Common myeloid progenitor, CD34-positive (primary cell): ENCODE data around the gene RPUSD4.

ENCODE experiments used
- CTCF ChIA-PET: fragments of 350-600 bp; sonication (Branson Sonifier 250); formaldehyde crosslinking; loops from one replicate; lab custom pipeline; 2021; ENCODE audit warnings: antibody characterized with exemption; lab: Charles Lee
- POLR2A ChIA-PET: fragments of 350-600 bp; sonication (Branson Sonifier 250); formaldehyde crosslinking; loops from one replicate; lab custom pipeline; 2021; ENCODE audit warnings: antibody characterized with exemption; lab: Charles Lee
- DNase-seq, 3 donors: peaks; one replicate each; pipeline versions ENCODE4 v3.0.0 to v3.0.0-alpha.2; 2013
- H3K27ac ChIP-seq, 2 experiments: 1 replicate in 1 of 2; 2 replicates in 1 of 2; pipeline ENCODE4 v1.7.0; 2013; ENCODE audit warnings: inconsistent platforms in 2 of 2, low read length in 2 of 2, mild to moderate bottlenecking in 2 of 2, low read depth in 1 of 2, moderate library complexity in 1 of 2; ENCODE audit not compliant: severe bottlenecking in 2 of 2, insufficient read depth in 1 of 2, poor library complexity in 1 of 2
- H3K27me3 ChIP-seq, 5 experiments: replicated peaks in 2 of 5; 1 replicate in 3 of 5; 2 replicates in 2 of 5; pipeline versions ENCODE4 v1.6.1 to v1.7.0; 2013; ENCODE audit warnings: low read length in 4 of 5, mild to moderate bottlenecking in 2 of 5, moderate library complexity in 2 of 5, inconsistent platforms in 1 of 5; ENCODE audit not compliant: insufficient read depth in 5 of 5, control insufficient read depth in 4 of 5
- H3K36me3 ChIP-seq, 4 experiments: 1 replicate in 2 of 4; 2 replicates in 2 of 4; pipeline versions ENCODE4 v1.6.1 to v1.7.0; 2013; ENCODE audit warnings: low read length in 3 of 4, control low read depth in 1 of 4, mild to moderate bottlenecking in 1 of 4; ENCODE audit not compliant: control insufficient read depth in 4 of 4, insufficient read depth in 4 of 4
- H3K4me1 ChIP-seq, 4 experiments: 1 replicate in 3 of 4; 2 replicates in 1 of 4; pipeline versions ENCODE4 v1.6.1 to v1.7.1; 2013; ENCODE audit warnings: low read length in 3 of 4, mild to moderate bottlenecking in 3 of 4, control low read depth in 1 of 4, inconsistent platforms in 1 of 4, moderate library complexity in 1 of 4; ENCODE audit not compliant: control insufficient read depth in 4 of 4, insufficient read depth in 4 of 4; ENCODE audit errors: control extremely low read depth in 1 of 4
- H3K4me3 ChIP-seq, 7 experiments: 1 replicate in 4 of 7; 2 replicates in 3 of 7; pipeline versions ENCODE4 v1.5.1 to v1.7.0; 2013; ENCODE audit warnings: mild to moderate bottlenecking in 7 of 7, low read length in 6 of 7, moderate library complexity in 6 of 7, inconsistent platforms in 2 of 7, low read depth in 2 of 7, control low read depth in 1 of 7; ENCODE audit not compliant: insufficient read depth in 4 of 7, control insufficient read depth in 1 of 7; ENCODE audit errors: extremely low read depth in 1 of 7
- H3K9me3 ChIP-seq, 5 experiments: 1 replicate in 4 of 5; 2 replicates in 1 of 5; pipeline versions ENCODE4 v1.6.1 to v1.7.1; 2013; ENCODE audit warnings: low read length in 4 of 5, mild to moderate bottlenecking in 2 of 5, inconsistent platforms in 1 of 5, low read depth in 1 of 5, moderate library complexity in 1 of 5; ENCODE audit not compliant: control insufficient read depth in 4 of 5, insufficient read depth in 2 of 5; ENCODE audit errors: control extremely low read depth in 1 of 5
- WGBS: methylation state at CpG from one replicate; pipeline ENCODE4 v1.1.5; 2013; ENCODE audit not compliant: insufficient coverage; 5-methylcytosine and 5-hydroxymethylcytosine counted together

The RPUSD4 gene

GRCh38 chr11:126198648-126199047 lies 12.8 kb downstream of the RPUSD4 start:
- peaks cover 20 to 84% (median 61%) of the 10 kb centered on the region in 4 experiments for H3K36me3 ChIP-seq
- WGBS, result 98% methylated on average over 4 of the region's 5 CpGs

DNA sequence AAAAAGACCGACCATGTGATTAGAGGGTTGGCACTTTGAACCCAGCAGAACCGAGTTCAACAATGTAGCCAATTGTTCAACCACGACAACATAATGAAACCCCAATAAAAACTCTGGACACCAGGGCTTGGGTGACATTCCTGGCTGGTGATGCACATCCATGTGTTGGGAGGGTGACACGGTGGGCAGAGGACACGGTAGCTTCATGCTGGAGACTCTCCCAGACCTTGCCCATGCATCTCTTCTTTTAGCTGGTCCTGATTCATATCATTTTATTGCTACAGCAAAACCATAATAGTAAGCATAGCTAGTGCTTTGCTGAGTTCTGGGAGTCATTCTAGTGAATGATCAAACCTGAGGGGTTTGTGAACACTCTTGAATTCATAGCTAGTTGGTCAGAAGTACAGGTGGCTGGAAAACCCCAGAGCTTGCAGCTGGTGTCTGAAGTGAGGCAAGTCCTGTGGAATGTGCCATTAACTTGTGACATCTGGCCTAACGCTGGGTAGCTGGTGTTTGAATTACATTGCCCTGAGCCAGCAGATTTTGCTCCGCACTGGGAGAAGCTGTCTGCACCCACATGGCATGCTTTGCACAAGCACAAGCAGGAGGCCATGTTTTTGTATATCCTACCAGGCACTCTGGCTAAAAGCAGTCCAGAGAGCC lies 14.0 kb downstream of the RPUSD4 start:
- 97% methylated on average over 4 of the region's 7 CpGs for WGBS
- Histone ChIP-seq H3K4me3 (no peak overlapping the region), H3K27ac (no peak overlapping the region), H3K27me3 (no peaks in the 10 kb centered on the region), H3K9me3 (peaks cover 0 to 28% (median 16%) of the 10 kb centered on the region in 5 experiments), H3K4me1 (no peaks in the 10 kb centered on the region), H3K36me3 (peaks cover 19 to 81% (median 61%) of the 10 kb centered on the region in 4 experiments)
- no peak for DNase-seq
- CTCF ChIA-PET, result interaction anchor here (1.3 to 1.7 kb wide), 3 partner anchors 8 to 255 kb away, joined by 3 to 5 read pairs (median 4); no protein-coding TSS in a partner anchor
- POLR2A ChIA-PET, result no interaction called here

More at GRCh38 chr11:126198648-126199047, 12.8 kb downstream of the RPUSD4 start:
- ChIA-PET POLR2A (no interaction called here), CTCF (interaction anchor here (1.3 to 1.7 kb wide), 3 partner anchors 9 to 256 kb away, joined by 3 to 5 read pairs (median 4); no protein-coding TSS in a partner anchor)
- Histone ChIP-seq H3K4me1 (no peaks in the 10 kb centered on the region), H3K9me3 (peaks cover 0 to 28% (median 16%) of the 10 kb centered on the region in 5 experiments), H3K4me3 (no peak overlapping the region), H3K27ac (no peak overlapping the region), H3K27me3 (no peaks in the 10 kb centered on the region)
- DNase-seq, result no peak

DNA sequence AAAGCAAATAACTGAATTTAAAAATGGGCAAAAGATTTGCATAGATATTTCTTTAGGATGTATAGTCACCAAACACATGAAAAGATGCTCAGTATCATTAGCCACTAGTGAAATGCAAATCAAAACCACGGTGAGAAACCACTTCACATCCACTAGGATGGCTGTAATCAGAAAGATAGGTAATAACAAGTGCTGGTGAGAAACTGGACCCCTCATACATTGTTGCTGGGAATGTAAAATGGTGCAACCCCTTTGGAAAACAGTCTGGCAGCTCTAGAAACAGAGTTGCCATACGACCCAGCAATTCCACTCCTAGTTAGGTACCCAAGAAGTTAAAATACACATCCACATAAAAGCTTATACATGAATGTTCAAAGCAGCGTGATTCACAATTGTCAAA lies 16.3 kb downstream of the RPUSD4 start:
- CTCF ChIA-PET, result interaction anchor here (1.2 kb wide), 2 partner anchors 252 to 272 kb away, joined by 5 read pairs; no protein-coding TSS in a partner anchor
- POLR2A ChIA-PET, result interaction anchor here (0.7 kb wide), 1 partner anchor 9 kb away, joined by 3 read pairs; no protein-coding TSS in a partner anchor
- peaks cover 16 to 82% (median 67%) of the 10 kb centered on the region in 4 experiments for H3K36me3 ChIP-seq
- WGBS, result 100% methylated on average over 1 of the region's 3 CpGs
- H3K27ac ChIP-seq, result no peak overlapping the region
- no peak for DNase-seq
- H3K9me3 ChIP-seq, result peaks cover 0 to 28% (median 16%) of the 10 kb centered on the region in 5 experiments
- no peaks in the 10 kb centered on the region for H3K4me1 ChIP-seq
- no peaks in the 10 kb centered on the region for H3K27me3 ChIP-seq
- no peak overlapping the region for H3K4me3 ChIP-seq

DNA sequence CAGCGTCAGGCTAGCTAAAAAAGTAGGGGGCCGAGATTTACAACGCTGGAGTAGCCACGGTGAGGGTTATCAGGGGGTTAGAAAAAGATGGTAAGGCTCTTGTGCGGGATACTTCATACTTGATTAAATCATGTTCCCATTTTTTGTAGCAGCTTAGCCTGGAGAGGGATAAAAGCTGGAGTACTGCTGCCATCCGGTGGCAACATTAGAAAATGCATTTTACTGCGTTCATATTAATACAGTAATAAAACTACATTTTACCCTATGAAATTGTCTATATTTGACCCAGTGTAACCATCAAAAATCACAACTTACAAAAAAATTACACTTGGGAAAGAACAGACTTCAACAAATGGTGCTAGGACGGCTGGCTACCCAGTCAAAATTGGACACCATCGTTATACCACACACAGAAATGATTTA lies 17.3 kb downstream of the RPUSD4 start:
- Histone ChIP-seq H3K36me3 (peaks cover 14 to 77% (median 66%) of the 10 kb centered on the region in 4 experiments), H3K27me3 (no peaks in the 10 kb centered on the region), H3K4me3 (no peak overlapping the region), H3K4me1 (no peaks in the 10 kb centered on the region), H3K9me3 (peaks cover 0 to 28% (median 16%) of the 10 kb centered on the region in 5 experiments), H3K27ac (no peak overlapping the region)
- ChIA-PET POLR2A (no interaction called here), CTCF (interaction anchor here (0.8 to 8.3 kb wide), 17 partner anchors 9 to 298 kb away, joined by 3 to 84 read pairs (median 4); no protein-coding TSS in a partner anchor)
- peak; percentile 37 to 68 (median 55) for DNase-seq
- 57% methylated on average over 1 of the region's 9 CpGs for WGBS

DNA sequence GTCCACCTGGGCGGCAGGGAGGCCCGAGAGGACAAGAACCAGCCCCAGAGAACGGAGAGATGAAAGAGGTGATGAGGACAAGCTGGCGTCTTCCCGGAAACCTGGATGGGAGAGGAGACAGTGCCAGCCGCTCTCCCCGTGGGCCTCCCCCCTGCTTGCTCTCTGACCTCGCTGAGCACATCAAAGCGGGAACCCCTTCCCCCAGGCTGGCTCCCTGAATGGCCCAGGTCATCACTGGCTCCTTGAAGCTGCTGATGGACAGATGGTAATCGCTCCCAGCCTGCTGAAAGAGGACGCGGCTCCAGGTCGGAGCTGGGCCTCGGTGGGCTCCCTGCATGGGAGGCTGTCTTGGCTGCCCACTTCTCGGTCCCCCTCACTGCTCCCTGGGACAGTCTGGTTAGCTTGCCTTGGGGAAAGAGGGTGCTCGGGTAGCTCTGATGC lies 18.4 kb downstream of the RPUSD4 start:
- peaks cover 14 to 70% (median 58%) of the 10 kb centered on the region in 4 experiments for H3K36me3 ChIP-seq
- DNase-seq, result no peak
- no peak overlapping the region for H3K4me3 ChIP-seq
- no peak overlapping the region for H3K27ac ChIP-seq
- WGBS, result 92% methylated on average over 16 of the region's 16 CpGs
- ChIA-PET POLR2A (no interaction called here), CTCF (interaction anchor here (0.6 to 8.3 kb wide), 19 partner anchors 10 to 280 kb away, joined by 3 to 84 read pairs (median 4); no protein-coding TSS in a partner anchor)
- no peaks in the 10 kb centered on the region for H3K27me3 ChIP-seq
- peaks cover 0 to 23% (median 12%) of the 10 kb centered on the region in 5 experiments for H3K9me3 ChIP-seq
- H3K4me1 ChIP-seq, result no peaks in the 10 kb centered on the region

DNA sequence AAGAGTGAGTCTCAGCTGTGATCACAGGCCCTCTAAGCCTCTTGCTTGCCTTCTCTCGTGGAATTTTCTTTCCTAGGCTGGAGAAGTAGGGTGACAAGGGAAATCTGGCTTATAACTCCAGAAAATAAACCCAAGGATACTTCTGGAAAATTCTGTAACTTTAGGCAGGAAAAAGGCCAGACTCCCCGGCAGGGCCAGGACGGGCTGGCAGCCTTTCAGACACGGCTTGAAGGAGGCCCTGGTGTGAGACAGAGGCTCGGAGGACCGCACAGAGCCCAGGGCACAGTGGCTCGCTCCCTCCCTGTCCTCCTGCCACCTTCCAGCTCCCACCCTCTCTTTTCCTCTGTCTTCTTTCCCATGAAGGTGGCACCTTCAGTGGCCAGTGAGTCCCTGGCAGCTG lies 19.1 kb downstream of the RPUSD4 start:
- CTCF ChIA-PET, result interaction anchor here (1.3 to 8.3 kb wide), 9 partner anchors 11 to 274 kb away, joined by 3 to 84 read pairs (median 11); no protein-coding TSS in a partner anchor
- Histone ChIP-seq H3K36me3 (peaks cover 13 to 65% (median 51%) of the 10 kb centered on the region in 4 experiments), H3K4me1 (no peaks in the 10 kb centered on the region), H3K9me3 (peaks cover 0 to 17% (median 11%) of the 10 kb centered on the region in 5 experiments), H3K27me3 (no peaks in the 10 kb centered on the region), H3K27ac (no peak overlapping the region), H3K4me3 (no peak overlapping the region)
- WGBS, result 91% methylated on average over 6 of the region's 7 CpGs
- POLR2A ChIA-PET, result interaction anchor here (0.7 kb wide), 1 partner anchor 189 kb away, joined by 3 read pairs; no protein-coding TSS in a partner anchor
- no peak for DNase-seq
